NCI-H1048 (cell line): ENCODE measurements around the gene CORIN.

Experiments
- DNase-seq: peaks from one replicate; lab custom pipeline; 2025; lab: John Stamatoyannopoulos, UW

The CORIN gene

DNA sequence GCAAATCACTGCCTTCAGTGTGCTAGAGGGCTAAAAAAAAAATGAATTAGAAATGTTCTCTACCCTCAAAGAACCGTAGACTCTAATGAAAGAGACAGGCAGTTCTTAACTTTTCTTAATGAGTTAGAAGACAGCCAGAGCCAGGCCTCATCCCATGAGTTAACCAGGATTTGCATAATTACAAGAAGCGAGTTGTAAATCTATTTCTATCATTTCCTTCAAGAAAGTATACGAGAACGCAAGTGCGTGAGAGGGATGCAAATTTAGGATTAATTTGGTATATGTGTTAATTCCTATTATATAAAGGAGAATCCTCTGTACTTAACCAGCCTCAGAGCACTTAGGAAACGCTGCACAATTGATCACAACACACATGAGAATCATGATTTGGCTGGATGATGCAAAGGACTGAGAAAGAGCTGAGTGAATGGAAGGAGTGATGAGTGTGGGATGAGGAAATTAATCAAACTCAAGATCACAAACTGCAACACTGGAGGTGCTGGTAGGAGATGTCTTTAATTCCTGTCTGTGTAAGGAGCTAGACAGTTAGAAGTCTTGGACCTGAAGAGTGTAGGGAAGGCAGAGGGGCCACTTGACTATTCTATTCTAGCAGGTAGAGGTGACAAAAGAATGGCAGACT, 195.6 kb downstream of the CORIN start:
- DNase-seq, result no peak

DNA sequence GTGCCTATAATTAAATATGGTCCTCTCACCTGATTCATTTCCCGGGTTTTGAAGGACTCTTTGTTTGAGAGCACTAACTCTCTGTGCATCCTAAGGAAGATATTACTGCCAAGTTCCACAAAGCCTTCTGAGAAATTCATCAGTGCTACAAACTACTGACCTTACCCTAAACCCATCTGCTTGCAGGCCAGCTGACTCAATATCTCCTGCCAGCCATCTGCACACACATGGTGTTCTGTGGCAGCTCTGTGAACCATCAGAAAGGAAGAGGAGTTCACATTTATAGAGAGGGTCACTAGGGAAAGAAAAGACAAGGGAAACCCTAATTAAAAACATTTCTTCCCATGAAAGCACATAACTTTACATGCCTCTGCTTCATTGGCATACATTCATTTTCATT, 196.1 kb downstream of the CORIN start:
- no peak for DNase-seq

DNA sequence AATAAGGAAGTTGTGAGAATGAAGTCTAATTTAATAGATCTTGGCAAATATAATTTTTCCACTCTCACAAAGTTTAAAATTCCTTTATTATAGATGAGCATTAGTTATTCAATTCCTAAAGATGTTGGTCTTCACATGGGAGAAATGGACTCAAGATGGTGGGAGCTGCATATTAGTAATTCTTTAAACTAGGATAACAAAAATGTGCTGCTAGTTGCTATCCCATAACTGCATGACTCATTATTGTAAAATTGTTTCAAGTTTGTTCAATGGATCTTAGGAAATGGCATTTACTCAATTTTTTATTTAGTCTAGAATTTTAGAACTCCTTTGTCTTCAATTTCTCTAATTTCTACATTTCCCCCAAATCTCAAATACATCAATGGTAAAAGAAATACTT, 197.0 kb downstream of the CORIN start:
- no peak for DNase-seq

DNA sequence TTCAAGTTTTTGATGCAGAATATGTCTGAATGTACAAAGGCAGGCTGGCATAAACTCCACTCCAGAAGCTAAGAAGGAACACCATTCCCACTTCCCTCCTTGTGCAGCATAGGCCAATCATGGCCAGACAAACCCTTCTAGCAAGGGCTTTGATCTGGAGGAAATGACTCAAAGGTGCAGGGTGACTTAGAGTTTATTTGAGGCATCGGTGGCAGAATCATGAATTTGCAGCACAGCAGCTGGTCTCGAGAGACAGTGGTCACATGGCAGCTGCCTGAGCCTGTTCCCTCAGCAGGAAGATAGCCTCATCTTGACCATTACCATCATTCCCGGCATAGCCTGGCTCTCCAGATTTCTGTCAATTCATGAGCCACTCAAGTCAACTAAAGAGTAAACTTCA, 198.3 kb downstream of the CORIN start:
- no peak for DNase-seq

DNA sequence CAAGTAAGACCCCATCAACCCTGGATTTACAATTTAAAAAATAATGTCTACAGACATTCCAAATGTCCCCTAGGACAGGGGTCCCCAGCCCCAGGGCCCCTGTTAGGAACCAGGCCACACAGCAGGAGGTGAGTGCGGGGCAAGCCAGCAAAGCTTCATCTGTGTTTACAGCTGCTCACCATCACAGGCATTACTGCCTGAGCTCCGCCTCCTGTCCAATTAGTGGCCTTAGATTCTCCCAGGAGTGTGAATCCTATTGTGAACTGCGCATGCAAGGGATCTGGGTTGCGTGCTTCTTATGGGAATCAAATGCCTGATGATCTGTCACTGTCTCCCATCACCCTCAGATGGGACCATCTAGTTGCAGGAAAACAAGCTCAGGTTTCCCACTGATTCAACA, 206.7 kb downstream of the CORIN start:
- DNase-seq, result no peak

DNA sequence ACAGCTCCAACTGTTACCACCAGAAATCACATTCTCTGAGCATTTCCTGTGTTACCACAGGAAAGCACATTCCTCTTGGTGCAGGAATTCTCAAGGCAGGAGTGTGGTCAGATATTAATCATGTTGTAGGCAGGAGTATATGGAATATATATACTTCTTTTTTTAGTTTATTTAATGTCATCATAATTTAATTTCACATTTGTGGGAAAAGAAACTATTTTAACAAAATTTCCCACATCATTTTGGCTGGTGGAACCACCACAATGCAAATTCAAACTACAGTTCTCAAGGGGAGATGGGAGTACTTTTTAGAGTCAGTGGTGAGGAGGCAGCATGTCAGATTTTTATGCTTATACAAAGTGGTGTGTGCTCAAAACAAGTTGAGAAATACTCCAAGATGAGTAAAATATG, 213.8 kb downstream of the CORIN start:
- no peak for DNase-seq

DNA sequence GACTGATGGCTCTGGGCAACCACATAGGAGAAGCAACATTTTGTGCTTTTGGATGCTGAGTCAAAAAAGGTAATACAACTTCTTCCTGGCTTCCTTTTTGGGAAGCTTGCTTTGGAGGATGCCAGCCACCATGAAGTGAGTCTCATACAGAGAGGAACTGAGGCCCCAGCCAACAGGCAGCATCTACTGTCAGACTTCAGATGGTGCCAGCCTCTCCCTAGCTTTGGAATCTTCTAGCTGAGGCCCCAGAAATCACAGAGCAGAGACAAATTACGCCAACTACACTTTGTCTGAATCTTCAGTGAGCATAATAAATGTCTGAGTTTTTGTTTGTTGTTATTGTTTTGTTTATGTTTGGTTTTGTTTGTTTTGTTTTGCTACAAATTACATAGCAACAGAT, 216.7 kb downstream of the CORIN start:
- no peak for DNase-seq

DNA sequence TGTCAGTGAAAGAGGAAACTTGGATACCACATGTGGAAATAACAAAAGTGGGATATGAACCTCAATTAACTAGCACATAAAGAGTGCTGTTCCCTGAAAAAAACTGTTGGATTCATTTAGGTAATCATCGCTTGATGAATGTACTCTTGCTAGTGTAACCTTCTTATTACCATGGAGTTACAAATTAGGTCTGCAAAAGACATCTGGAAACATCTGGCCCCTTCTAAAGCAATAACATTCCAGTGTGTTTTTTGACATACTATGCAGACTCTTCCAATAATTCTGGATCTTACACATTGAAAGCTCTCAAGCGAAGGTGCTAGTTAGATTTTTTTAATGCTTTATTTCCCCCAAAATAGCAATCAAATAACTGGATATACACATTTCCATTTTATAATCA, 218.2 kb downstream of the CORIN start:
- no peak for DNase-seq

DNA sequence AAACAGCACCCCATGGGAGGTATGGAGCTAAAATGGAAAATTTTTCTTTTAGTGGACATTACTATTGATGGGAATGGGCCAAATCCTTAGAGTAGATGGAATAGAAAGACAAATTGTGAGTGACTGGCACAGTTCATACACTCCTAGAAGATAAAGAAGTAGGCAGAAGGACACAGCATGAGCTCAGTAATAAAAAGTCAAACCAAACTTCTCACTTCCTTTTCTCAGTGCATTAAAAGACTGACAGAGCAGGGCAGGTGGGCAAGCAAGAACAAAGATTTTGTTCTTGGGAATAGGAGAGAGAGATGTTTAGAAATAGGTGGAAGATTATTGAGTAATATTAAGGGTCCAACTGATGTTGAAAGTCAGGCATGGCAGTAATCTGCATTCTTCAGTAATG, 220.3 kb downstream of the CORIN start:
- no peak for DNase-seq

DNA sequence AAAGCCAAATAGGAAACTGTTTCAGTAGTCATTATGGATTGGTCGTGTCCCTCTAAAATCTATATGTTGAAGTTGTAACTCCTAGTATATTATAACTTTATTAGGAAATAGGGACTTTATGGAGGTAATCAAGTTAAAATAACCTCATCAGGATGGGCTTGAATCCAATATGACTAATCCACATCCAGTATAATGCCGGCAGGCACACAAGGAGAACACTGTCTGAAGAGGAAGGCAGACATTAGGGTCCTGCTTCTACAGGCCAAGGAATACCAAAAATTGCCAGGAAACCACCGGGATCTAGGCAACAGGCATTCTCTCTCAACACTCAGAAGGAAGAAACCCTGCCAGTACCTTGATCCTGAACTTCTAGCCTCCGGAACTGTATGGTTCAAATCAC, 222.5 kb downstream of the CORIN start:
- no peak for DNase-seq

DNA sequence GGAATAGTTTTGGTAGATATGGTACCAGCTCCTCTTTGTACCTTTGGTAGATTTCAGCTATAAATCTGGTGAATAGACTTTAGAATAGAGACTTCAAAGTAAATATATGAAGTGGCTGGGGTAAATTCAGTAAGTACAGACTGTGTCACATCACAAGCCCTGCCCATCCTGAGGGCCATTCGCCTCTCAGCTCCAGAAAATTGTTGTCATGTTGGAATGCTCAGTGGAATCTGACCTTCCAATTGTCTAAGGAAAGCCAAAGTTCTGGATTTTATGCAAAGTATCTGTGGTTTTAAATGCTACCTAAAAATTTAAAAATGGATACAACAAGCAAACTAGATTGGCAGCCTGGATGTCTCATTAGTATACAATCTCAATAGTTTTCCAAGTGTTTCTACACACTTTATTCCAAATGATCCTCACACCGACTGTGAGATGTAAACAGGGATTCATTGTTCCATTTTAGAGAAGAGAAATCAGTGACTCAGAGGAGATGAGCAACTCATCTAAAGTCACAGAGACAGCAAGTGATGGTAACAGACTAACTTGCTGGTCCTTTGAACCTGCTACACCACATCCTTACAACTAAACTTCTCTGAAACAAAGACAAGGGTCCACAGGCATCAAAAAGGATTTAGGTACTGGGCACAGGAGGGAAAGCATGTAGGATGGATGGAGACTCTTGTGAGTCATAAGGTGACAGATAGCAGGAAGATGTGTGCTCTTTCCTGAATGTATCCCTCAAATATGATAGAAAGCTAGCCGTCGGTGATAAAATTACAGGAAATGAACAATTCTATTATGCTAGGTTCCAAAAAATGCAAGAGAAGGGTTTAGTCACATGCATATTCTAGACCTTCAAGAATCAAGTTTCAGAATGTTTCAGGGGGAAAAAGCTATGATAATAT, 225.5 kb downstream of the CORIN start:
- DNase-seq, result no peak

DNA sequence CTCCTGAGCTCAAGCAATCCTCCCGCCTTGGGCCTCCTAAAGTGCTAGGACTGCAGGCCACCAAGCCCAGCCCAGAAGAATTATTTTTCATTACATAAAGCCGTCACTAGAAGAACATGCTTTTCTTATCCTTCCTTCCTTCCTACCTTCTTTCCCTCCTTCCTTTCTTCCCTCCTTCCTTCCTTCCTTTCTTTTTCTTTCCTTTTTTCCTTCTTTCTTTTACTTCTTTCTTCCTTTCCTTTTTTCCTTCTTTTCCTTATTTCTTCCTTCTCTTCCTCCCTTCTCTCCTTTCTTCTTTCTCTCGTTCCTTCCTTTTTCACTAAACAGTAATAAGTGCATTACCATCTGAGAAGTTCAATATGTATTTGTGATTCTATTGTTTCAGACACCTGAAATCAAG, 231.4 kb downstream of the CORIN start:
- DNase-seq, result no peak

DNA sequence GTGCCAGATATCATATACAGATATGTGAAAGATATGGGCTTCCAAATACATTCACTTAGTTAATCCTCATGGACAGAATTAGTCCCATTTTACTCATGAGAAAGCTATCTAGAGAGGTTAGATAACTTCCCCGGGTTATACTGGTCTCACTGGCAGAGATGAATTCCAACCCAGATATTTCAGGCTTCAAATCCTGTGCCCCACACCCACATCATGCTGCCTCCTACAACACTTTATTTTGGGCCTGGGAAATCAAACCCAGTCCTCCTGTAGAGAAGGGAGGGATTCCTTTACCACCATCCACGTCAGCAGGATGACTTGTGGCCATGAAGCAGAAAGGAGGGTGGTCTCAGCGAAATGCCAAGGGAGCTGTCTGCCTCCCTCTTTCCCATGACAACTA, 239.0 kb downstream of the CORIN start:
- no peak for DNase-seq

DNA sequence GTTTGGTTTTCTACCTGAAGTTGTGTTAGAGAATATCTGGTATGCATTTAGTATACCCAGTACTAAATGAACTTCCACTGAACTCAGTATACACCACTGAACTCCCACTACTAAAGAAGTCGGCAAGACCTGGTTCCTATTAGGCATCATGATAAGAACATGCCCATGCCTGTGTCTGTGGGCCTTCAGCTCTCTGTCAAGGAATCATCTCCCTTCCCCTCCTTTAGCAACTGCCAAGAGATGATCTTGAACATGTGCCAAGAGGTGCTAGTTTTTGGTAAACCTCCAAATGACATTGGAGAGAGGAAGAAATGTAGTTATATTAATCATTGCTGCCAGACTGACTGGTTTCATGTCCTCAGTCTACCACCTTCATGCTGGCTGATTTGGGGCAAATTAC, 239.5 kb downstream of the CORIN start:
- DNase-seq, result no peak

DNA sequence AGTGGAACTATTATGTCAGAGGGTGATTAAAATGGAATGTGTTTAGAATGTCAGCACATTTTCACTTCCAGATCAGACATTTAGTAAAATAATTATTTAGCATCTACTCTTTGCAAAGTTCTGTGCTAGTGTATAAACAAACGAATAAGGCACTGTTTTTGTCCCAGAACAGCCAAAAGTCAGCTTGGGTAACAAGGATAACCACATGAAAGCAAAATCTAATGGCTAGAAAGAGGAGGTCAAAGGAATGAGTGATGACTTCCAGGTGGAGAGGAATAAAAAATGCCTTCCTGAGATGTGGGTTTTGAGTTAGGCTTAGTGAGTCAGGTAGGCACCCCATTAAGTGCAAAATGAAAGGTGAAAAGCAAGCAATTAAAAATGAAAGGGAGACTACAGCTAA, 240.2 kb downstream of the CORIN start:
- DNase-seq, result no peak

DNA sequence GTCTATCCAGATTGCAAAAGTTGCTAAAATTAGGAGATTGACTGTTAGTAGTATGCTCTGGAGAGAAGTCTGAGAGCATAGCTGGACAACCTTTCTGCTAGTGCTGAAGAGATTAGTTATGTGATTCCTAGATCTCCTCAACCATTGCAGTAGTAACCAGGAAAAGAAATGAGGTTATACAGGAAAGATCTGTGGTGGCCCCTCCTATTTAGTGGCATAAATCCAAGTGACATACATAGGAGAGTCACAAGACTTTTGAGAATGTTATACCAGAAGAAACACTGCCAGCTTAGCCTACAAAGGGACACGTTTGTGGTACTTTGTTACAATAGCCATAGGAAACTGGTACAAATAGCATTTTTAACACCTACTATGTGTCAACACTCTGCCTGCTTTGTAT, 247.5 kb downstream of the CORIN start:
- DNase-seq, result no peak

DNA sequence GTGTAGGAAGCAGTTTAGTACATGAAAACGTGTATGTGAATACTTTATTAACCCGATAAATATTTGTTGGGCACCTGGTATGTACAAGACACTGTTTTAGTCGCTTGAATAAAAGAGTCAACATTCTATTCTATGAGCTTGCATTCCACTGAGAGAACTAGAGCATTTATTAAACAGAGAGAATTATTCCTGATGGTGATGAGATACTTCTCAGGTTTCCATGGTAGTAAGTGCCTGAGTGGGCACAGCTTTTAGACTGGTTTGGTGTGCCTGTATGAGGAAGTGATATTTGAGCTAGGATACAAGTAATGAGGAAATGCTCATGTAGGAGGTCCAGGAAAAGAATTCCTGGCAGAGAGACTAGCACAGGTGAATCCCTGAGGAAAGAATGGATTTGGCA, 258.6 kb downstream of the CORIN start:
- DNase-seq, result no peak

DNA sequence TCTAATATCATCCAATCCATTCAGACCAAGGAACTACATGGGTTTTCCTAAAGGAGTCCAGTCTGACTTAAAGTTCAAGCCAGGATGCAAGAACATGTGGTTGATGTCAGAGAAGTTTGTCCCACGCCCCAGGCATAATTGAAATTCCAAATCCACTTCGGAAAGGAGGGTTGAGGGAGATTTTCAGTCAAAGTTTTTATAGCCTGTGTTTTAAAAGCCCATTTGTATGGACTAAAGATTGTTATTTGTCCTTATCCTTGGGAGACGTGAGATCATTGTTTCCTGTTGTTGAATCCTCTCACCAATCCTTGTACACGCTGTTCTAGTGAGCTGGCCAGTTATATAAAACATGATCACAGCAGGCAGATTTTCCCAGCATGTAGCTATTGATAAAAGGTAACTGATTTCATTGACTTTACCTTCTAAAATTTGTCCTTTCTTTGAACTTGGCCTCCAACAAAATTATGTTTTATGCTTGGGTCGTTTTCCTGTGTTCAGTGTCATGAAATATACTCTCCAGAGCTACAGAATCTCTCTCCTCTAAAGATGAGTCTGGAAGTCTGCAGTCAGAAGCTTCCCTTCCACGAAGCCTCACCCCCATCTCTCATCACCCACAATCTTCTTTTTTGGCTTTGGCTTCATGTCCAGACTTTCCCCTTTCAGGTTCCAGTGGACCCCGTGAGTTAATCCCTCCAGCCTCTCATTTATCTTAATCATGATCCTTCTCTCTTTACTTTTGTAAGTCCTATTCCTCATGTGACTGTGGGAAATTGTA, 259.9 kb downstream of the CORIN start:
- no peak for DNase-seq

DNA sequence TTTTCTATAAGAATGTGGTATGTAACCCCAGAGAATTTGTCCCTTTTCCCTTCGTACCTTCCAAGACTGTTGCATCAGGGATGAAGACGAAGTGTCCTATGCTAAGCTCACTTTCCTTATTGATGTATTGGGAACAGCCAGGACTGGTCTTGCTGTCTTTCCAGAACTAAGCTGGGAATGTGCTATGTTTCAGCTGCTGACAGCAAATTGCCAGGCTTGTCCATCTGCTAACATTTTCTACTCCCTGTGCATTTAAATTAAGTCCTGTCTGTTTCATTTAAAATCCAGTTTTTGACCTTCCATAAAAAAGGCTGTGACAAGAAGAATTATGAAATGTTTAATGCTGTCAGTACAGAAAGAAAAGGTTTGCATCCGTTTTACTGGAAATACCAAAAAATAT, 264.9 kb downstream of the CORIN start:
- DNase-seq, result no peak

DNA sequence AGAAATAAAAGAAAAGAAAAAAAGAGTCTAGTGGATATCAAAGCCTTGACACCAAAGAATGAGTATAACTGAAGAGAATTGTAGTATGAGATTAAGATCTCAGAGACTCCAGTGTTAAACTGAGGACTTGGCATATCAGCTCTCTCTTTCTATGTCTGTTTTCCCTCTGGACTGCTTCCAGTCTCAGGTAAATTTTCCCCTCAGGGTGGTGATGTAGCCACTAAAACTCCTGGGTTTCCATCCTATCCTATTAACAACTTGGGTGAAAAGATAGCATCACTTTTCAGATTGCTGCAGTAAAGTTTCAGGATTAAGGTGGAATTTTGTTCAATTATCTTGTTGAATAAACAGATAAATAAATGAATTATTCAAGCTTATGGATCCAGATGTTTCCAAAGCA, 267.1 kb downstream of the CORIN start:
- no peak for DNase-seq

DNA sequence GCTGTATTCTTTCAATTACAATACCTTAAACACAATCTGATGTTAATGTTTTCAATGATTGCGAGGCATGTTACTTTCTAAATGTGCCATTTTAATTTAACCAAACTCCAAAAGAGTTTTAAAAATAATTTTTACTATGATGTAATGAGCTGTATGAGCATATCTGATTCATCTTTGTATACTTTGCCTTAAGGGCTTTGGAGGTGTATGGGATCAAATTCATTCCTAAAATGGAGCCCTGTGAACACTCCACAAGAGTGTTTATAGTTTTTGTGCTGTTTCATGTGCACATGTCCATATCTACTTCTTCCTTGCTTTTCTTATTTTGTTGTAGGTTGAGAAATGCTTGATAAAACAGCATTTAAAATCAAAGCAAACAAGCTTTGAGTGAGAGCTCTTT, 270.4 kb downstream of the CORIN start:
- DNase-seq, result no peak

DNA sequence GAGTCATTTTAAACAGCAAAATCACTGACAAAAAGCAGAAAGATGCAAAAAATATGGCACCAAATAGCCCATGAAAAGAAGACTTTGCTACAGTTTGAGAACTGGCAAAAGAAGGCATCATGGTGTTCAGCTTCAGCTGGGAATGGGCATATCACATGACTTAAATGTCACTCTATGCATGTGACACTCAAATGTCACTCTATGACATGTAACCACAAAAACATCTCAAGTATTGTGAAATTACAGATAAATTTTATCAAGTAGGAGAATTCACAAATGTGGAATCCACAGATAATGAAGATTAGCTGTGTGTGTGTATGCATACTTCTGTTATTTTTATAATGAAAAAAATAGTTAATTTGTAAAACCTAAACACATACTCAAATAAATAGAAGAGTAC, 270.9 kb downstream of the CORIN start:
- DNase-seq, result no peak

DNA sequence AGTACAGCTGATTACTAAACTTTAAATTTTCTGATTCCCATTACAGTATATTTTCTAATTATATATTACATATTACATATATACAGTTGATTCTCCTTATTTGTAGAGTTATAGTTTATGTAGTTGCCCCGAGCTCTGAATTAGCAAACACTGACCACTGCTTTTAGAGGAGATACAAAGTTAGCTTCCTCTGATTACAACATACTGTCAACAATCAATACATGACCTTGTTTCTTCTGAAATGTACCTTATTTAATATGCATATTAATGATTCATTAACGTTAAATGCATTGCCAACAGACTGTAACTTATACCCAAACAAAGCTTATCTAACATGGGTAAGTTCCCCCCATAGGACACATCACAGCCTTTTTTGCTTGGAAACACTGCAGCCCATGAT, 271.3 kb downstream of the CORIN start:
- no peak for DNase-seq
